Measurements from ENCODE around the gene PCNX2. TPM values are rescaled to one million over a fixed set of nuclear protein-coding genes. Genes with fewer than 3 reads are reported as not detected.
"Not testable (repeated sequence)": the region's sequence is repeated elsewhere in the genome, so short reads cannot be mapped to it uniquely, and the experiment has no call there.

Gene PCNX2
- polyA plus RNA-seq, 1 donor from 2014 or later = 6.5 TPM

DNA sequence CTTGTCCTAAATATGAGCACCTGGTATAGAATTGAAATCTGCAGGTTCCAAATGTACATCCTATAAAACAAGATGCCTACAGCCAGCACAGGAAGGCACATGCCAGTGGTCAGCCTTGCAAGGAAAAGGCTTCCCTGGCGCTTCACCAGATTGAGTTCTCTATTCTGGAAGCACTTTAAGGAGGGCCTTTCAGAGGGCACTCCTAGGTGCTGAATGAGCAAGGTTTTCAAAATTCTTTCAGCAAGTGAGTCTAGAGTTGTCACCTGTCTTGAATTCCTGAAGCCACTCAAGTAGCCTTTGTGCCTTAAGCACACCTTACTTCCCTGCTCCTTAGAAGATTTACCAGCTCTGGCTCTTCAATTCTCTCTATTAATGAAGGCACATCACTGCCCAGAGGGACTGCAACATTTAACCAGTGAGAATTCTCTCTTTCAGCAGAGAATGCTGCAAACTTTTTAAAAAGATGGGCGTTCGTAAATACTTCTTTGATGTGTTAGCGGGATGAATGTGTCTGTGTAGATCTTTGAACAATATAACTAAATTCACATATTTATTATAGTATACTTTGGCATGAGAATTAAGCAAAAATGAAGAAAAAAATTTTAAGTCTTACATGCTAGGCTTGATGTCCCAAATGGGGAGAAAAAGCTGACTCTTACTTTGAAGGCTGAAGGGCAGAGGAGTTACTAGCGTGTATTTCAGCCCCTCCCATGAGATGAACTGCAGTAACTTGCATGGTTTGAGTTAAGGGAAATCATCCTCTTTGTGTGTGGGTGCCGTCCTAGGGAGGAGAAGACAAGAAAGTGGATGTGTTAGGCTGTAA lies 183.1 kb downstream of the PCNX2 start:
- Mint-ChIP-seq H3K36me3 (peaks cover 31% of the 10 kb centered on the region), H3K4me3 (no peak overlapping the region), H3K4me1 (peaks cover 0 to 5% (median 3%) of the 10 kb centered on the region in 3 donors), H3K27me3 (no peaks in the 10 kb centered on the region), H3K9me3 (no peaks in the 10 kb centered on the region), H3K27ac (no peak overlapping the region)

DNA sequence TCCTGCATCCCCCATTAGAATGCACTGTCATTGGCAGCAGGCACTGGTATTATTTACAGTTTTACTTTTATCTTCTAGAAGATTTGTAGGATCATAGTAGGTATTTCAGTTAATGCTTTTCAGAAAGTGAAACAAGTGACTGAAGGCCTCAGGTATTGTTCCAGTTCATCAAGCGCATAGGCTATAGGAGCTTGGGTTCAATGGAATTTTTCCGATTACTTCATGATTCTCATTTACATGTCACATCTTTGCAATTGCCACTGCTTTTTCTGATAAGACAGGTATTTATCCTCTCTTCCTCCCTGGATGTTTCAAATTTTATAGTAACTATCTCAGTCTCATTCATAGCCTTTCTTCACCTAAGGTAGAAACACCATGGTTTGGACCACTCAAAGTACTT lies 183.8 kb downstream of the PCNX2 start:
- H3K9me3 Mint-ChIP-seq = no peaks in the 10 kb centered on the region
- no peaks in the 10 kb centered on the region for H3K27me3 Mint-ChIP-seq
- H3K4me1 Mint-ChIP-seq = peaks cover 0 to 5% (median 2%) of the 10 kb centered on the region in 3 donors
- H3K27ac Mint-ChIP-seq = no peak overlapping the region
- H3K36me3 Mint-ChIP-seq = peaks cover 33% of the 10 kb centered on the region
- H3K4me3 Mint-ChIP-seq = no peak overlapping the region

GRCh38 chr1:233109096-233109495 lies 186.4 kb downstream of the PCNX2 start:
- H3K4me3 Mint-ChIP-seq = no peak overlapping the region
- no peaks in the 10 kb centered on the region for H3K9me3 Mint-ChIP-seq
- H3K36me3 Mint-ChIP-seq = peaks cover 28% of the 10 kb centered on the region
- H3K27me3 Mint-ChIP-seq = no peaks in the 10 kb centered on the region
- no peak overlapping the region for H3K27ac Mint-ChIP-seq
- H3K4me1 Mint-ChIP-seq = peaks cover 0 to 3% (median 1%) of the 10 kb centered on the region in 3 donors

GRCh38 chr1:233107716-233108130 lies 187.8 kb downstream of the PCNX2 start:
- H3K27me3 Mint-ChIP-seq, H3K9me3 Mint-ChIP-seq, H3K4me3 Mint-ChIP-seq, H3K27ac Mint-ChIP-seq, H3K4me1 Mint-ChIP-seq: not testable (repeated sequence)
- peaks cover 24% of the 10 kb centered on the region for H3K36me3 Mint-ChIP-seq

DNA sequence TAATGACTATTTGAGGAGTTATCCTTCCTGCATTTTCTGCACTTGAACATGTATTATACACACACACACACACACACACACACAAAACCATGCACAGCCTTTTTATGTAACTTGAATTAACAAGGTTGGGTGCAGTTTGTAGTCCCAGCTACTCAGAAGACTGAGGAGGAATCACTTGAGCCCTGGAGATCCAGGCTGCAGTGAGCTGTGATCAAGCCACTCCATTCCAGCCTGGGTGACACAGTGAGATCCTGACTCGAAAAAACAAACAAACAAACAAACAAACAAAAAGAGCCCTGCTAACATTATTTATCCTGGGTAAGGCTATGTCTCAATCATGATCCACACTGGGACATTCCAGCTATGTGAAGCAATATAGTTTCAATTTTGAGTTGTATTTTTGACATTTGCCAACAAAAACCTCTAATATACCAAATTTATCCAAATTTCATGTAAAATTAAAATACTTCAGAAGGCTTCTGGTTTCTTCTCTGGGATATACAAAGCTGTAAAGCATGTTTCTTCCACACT lies 188.3 kb downstream of the PCNX2 start:
- Mint-ChIP-seq H3K27ac (no peak overlapping the region), H3K36me3 (peaks cover 20% of the 10 kb centered on the region), H3K27me3 (no peaks in the 10 kb centered on the region)

DNA sequence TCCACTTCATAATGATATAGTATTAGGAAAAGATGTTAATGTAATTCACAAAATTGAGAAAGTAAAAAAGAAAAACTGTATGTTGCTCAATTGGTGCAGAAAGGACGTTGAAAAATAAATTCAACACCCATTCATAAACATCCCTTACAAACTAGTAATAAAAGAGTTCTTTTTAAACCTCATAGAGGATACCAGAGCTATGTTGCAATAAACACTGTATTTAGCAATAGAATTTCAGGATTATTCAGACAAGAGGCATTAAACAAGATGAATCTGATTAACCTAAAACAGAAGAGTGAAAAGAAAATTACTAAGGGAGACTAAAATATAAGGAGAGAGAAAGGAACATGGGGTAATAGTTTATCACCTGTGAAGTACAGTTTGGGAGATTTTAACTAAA lies 190.3 kb downstream of the PCNX2 start:
- Mint-ChIP-seq H3K36me3 (peaks cover 14% of the 10 kb centered on the region), H3K4me3 (no peak overlapping the region)

More for the DNA sequence above, 188.3 kb downstream of the PCNX2 start:
- H3K9me3 Mint-ChIP-seq = peaks cover 2 to 7% (median 3%) of the 10 kb centered on the region in 3 donors
- peaks cover 0 to 3% (median 0%) of the 10 kb centered on the region in 3 donors for H3K4me1 Mint-ChIP-seq
- H3K4me3 Mint-ChIP-seq = no peak overlapping the region

DNA sequence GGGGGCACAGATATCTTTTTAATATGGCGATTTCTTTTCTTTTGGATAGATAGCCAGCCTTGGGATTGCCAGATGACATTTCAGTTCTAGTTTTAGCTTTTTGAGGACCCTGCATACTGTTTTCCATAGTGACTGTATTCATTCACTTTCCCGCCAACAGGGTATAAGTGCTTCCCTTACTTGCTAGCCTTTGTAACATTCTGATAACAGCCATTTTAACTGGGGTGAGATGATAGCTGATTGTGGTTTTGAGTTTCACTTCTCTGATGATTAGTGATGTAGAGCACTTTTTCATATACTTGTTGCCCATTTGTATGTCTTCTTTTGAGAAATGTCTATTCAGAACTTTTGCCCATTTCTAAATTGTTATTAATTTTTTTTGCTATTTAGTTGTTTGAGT lies 193.2 kb downstream of the PCNX2 start:
- peaks cover 0 to 3% (median 0%) of the 10 kb centered on the region in 3 donors for H3K4me1 Mint-ChIP-seq
- no peak overlapping the region for H3K4me3 Mint-ChIP-seq
- peaks cover 13% of the 10 kb centered on the region for H3K36me3 Mint-ChIP-seq
- no peak overlapping the region for H3K27ac Mint-ChIP-seq
- peaks cover 2 to 7% (median 3%) of the 10 kb centered on the region in 3 donors for H3K9me3 Mint-ChIP-seq
- H3K27me3 Mint-ChIP-seq = no peaks in the 10 kb centered on the region

More for the DNA sequence above, 190.3 kb downstream of the PCNX2 start:
- no peaks in the 10 kb centered on the region for H3K27me3 Mint-ChIP-seq
- no peak overlapping the region for H3K27ac Mint-ChIP-seq
- peaks cover 0 to 3% (median 0%) of the 10 kb centered on the region in 3 donors for H3K4me1 Mint-ChIP-seq
- H3K9me3 Mint-ChIP-seq = peaks cover 2 to 7% (median 3%) of the 10 kb centered on the region in 3 donors

DNA sequence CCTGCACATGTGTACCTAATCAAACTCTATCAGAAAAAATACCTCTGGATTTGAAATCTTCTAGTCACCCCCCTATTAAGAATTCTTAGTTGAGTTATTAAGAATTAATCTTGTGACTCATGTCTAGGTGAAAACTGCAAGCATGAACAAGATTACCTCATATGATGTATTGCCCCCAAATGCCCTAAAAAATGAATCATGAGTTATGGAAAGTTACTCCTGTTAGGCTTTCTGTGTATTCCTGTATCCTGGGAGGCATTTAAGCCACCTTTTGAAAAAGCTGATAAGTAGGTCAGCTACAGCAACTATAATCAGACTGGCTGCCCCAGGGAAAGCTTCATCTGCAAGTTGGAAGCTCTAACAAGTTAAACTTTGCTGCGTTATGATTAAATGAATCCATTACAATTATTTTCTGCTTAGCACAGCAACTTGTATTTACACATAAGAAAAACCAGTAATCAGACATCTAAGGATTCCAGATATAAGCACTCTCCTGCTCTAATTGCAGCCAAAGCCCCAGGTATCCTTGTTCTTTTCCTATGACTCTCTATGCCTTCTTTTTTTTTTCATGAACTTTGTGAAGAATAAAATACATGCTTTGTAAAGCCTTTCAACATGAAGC lies 197.5 kb downstream of the PCNX2 start:
- Mint-ChIP-seq H3K36me3 (peaks cover 10% of the 10 kb centered on the region), H3K4me3 (no peak overlapping the region), H3K27ac (no peak overlapping the region), H3K27me3 (no peaks in the 10 kb centered on the region), H3K9me3 (peaks cover 0 to 2% (median 0%) of the 10 kb centered on the region in 3 donors), H3K4me1 (peaks cover 0 to 3% (median 0%) of the 10 kb centered on the region in 3 donors)

GRCh38 chr1:233097546-233097945 lies 198.0 kb downstream of the PCNX2 start:
- Mint-ChIP-seq H3K9me3 (peaks cover 0 to 2% (median 0%) of the 10 kb centered on the region in 3 donors), H3K4me3 (no peak overlapping the region), H3K27me3 (no peaks in the 10 kb centered on the region), H3K27ac (no peak overlapping the region), H3K4me1 (peaks cover 0 to 2% (median 0%) of the 10 kb centered on the region in 3 donors), H3K36me3 (peaks cover 11% of the 10 kb centered on the region)

DNA sequence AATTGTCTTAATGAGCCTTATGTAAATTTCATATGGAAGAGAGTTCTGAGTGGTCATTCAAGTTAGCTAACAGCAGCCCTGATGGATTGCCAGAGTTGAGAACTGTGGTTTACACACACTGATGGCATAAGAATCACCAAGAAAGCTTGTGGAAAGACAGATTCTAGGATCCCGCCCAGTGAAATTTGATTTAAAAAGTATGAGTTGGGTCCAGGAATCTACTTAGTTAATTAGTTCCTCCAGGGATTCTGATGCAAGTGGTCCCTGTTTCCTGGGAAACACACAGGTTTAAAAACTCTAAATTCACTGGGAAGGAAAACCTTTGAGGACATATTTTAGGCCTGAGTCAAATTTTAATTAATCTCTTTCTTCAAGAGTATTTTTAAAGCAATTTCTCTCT lies 200.8 kb downstream of the PCNX2 start:
- H3K27me3 Mint-ChIP-seq = no peaks in the 10 kb centered on the region
- no peaks in the 10 kb centered on the region for H3K9me3 Mint-ChIP-seq
- H3K4me3 Mint-ChIP-seq = no peak overlapping the region
- no peaks in the 10 kb centered on the region for H3K4me1 Mint-ChIP-seq
- H3K36me3 Mint-ChIP-seq = peaks cover 13% of the 10 kb centered on the region
- no peak overlapping the region for H3K27ac Mint-ChIP-seq

- H3K36me3 Mint-ChIP-seq = peaks cover 13% of the 10 kb centered on the region
- H3K4me1 Mint-ChIP-seq = no peaks in the 10 kb centered on the region
- no peaks in the 10 kb centered on the region for H3K9me3 Mint-ChIP-seq
- H3K27me3 Mint-ChIP-seq = no peaks in the 10 kb centered on the region
- H3K27ac Mint-ChIP-seq = no peak overlapping the region
- no peak overlapping the region for H3K4me3 Mint-ChIP-seq
Observed at GRCh38 chr1:233094269-233094668, 201.3 kb downstream of the PCNX2 start.

GRCh38 chr1:233090746-233091494 lies 204.6 kb downstream of the PCNX2 start:
- no peak overlapping the region for H3K4me3 Mint-ChIP-seq
- H3K36me3 Mint-ChIP-seq = peaks cover 7% of the 10 kb centered on the region
- no peaks in the 10 kb centered on the region for H3K27me3 Mint-ChIP-seq
- H3K27ac Mint-ChIP-seq = no peak overlapping the region
- H3K4me1 Mint-ChIP-seq = no peaks in the 10 kb centered on the region
- H3K9me3 Mint-ChIP-seq = peaks cover 0 to under 1% (median 0%) of the 10 kb centered on the region in 3 donors

- Mint-ChIP-seq H3K4me1 (no peaks in the 10 kb centered on the region), H3K9me3 (peaks cover 0 to 2% (median 0%) of the 10 kb centered on the region in 3 donors), H3K4me3 (no peak overlapping the region), H3K27ac (no peak overlapping the region), H3K27me3 (no peaks in the 10 kb centered on the region), H3K36me3 (peaks cover 10% of the 10 kb centered on the region)
Observed at GRCh38 chr1:233089251-233089650, 206.3 kb downstream of the PCNX2 start.

DNA sequence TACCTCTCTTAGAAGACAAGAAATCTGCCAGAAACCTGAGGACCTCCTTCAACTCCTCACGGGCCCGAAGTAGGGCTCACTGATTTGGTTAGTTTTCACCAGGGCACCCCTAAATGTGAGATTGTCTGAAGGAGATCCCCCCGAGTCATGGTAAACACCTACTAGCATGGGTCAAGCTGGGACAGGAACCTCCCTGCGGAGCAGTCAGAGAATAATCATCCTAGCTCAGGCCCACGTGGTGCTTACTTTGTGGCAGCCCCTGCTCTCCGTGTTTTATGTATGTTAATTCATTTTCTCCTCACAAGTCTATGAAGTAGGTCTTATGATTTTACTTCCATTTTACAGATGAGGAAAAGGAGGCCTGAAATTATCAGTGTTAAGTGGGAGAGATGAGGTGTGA lies 206.9 kb downstream of the PCNX2 start:
- Mint-ChIP-seq H3K9me3 (peaks cover 0 to 2% (median 0%) of the 10 kb centered on the region in 3 donors), H3K27ac (no peak overlapping the region), H3K4me3 (no peak overlapping the region), H3K36me3 (peaks cover 8% of the 10 kb centered on the region), H3K4me1 (no peaks in the 10 kb centered on the region), H3K27me3 (no peaks in the 10 kb centered on the region)

Data from IgD-negative memory B cell (primary cell).